OCI-LY3 (cell line): ENCODE results near the gene SREK1.

Experiments
- H2AFZ ChIP-seq: fragments of 200-600, 300-600 bp; shearing (Covaris generic); 2 replicates; pipeline ENCODE4 v1.6.0; 2014; ENCODE audit warnings: antibody characterized with exemption, low read depth, low read length
- H3K27ac ChIP-seq: fragments of 200-600, 300-600 bp; sonication (generic); 2 replicates; pipeline ENCODE4 v1.5.1; 2014; ENCODE audit warnings: mild to moderate bottlenecking, low read length, moderate library complexity, mixed read lengths
- H3K27me3 ChIP-seq: fragments of 200-600, 300-600 bp; sonication (generic); 2 replicates; pipeline ENCODE4 v1.6.1; 2014; ENCODE audit warnings: low read depth, low read length, mixed read lengths
- H3K36me3 ChIP-seq: fragments of 200-600, 300-600 bp; sonication (generic); replicated peaks from 2 replicates; pipeline ENCODE3; 2014; ENCODE audit warnings: low read depth, low read length, mixed read lengths
- H3K4me1 ChIP-seq: fragments of 300-600, 200-600 bp; sonication (generic); 2 replicates; pipeline ENCODE4 v1.6.1; 2014; ENCODE audit warnings: low read length, mixed read lengths
- H3K4me2 ChIP-seq: fragments of 200-600, 300-600 bp; sonication (generic); 2 replicates; pipeline ENCODE4 v1.6.1; 2014; ENCODE audit warnings: low read length, mixed read lengths
- H3K4me3 ChIP-seq: fragments of 300-600, 200-600 bp; sonication (generic); 2 replicates; pipeline ENCODE4 v1.5.1; 2014; ENCODE audit warnings: antibody characterized with exemption, mild to moderate bottlenecking, low read length, moderate library complexity
- H3K79me2 ChIP-seq: fragments of 300-600, 200-600 bp; shearing (Covaris generic); 2 replicates; pipeline ENCODE4 v1.6.1; 2014; ENCODE audit warnings: mild to moderate bottlenecking, low read length, mixed read lengths
- H3K9ac ChIP-seq: fragments of 300-600, 200-600 bp; shearing (Covaris generic); 2 replicates; pipeline ENCODE4 v1.6.0; 2014; ENCODE audit warnings: mild to moderate bottlenecking, low read length, moderate library complexity
- H3K9me3 ChIP-seq: fragments of 200-600, 300-600 bp; shearing (Covaris generic); 2 replicates; pipeline ENCODE4 v1.6.1; 2014; ENCODE audit warnings: low read length, mixed read lengths; ENCODE audit not compliant: insufficient read depth
- H4K20me1 ChIP-seq: fragments of 200-600, 300-600 bp; sonication (generic); 2 replicates; pipeline ENCODE4 v1.6.1; 2016; ENCODE audit warnings: low read length, mixed read lengths; ENCODE audit not compliant: insufficient read depth
- EZH2phosphoT487 ChIP-seq: fragments of 200-600 bp; shearing (Covaris generic); IDR thresholded peaks from 2 replicates; pipeline ENCODE4 v1.6.1; 2018; ENCODE audit warnings: antibody characterized with exemption, mixed run types, low read depth
- TF ChIP-seq, protein P1 (sequence below): fragments of 200-600, 300-600 bp; sonication (generic); IDR thresholded peaks from 2 replicates; pipeline ENCODE4 v1.5.1; 2014; ENCODE audit warnings: antibody characterized with exemption, low read length, low read depth

The SREK1 gene

DNA sequence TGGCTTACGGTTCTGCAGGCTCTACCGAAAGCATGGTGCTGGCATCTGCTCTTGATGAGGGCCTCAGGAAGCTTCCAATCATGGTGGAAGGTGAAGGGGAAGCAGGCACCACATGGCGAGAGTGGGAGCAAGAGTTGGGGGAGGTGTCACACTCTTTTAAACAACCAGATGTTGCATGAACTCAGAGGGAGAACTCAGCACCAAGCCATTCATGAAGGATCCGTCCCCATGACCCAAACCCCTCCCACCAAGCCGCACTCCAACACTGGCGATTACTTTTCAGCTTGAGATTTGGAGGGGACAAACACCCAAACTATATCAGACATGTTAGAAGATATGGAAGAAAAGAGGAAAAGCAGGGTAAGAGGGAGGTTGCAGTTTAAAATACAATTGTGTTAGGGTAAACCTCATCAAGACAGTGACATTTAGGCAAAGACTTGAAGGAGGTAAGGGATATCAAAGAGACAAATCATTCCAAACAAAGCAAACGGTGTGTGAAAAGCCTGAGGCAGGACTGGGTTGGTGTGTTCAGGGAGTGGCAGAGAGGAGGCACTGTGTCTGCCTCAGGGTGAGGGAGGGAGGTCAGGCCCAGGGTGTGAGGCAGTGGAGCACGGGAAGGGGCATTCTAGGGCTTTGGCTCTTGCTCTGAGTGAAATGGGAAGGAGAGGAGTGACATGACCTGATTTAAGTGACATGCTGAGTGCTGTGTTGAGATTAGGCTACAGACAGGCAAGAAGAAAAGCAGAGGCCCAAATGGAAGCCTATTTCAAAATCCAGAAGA lies 80.9 kb downstream of the SREK1 start:
- no peak overlapping the region for H3K4me3 ChIP-seq
- no peak overlapping the region for H2AFZ ChIP-seq
- H3K79me2 ChIP-seq: no peaks in the 10 kb centered on the region
- H3K9me3 ChIP-seq: no peaks in the 10 kb centered on the region
- no peaks in the 10 kb centered on the region for H4K20me1 ChIP-seq
- H3K27ac ChIP-seq: no peak overlapping the region
- no peaks in the 10 kb centered on the region for H3K27me3 ChIP-seq
- TF ChIP-seq, protein P1, sequence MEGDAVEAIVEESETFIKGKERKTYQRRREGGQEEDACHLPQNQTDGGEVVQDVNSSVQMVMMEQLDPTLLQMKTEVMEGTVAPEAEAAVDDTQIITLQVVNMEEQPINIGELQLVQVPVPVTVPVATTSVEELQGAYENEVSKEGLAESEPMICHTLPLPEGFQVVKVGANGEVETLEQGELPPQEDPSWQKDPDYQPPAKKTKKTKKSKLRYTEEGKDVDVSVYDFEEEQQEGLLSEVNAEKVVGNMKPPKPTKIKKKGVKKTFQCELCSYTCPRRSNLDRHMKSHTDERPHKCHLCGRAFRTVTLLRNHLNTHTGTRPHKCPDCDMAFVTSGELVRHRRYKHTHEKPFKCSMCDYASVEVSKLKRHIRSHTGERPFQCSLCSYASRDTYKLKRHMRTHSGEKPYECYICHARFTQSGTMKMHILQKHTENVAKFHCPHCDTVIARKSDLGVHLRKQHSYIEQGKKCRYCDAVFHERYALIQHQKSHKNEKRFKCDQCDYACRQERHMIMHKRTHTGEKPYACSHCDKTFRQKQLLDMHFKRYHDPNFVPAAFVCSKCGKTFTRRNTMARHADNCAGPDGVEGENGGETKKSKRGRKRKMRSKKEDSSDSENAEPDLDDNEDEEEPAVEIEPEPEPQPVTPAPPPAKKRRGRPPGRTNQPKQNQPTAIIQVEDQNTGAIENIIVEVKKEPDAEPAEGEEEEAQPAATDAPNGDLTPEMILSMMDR: no peak
- no peak for TF ChIP-seq EZH2phosphoT487
- no peak overlapping the region for H3K4me2 ChIP-seq
- H3K4me1 ChIP-seq: no peaks in the 10 kb centered on the region
- H3K36me3 ChIP-seq: no peaks in the 10 kb centered on the region
- H3K9ac ChIP-seq: no peak overlapping the region

DNA sequence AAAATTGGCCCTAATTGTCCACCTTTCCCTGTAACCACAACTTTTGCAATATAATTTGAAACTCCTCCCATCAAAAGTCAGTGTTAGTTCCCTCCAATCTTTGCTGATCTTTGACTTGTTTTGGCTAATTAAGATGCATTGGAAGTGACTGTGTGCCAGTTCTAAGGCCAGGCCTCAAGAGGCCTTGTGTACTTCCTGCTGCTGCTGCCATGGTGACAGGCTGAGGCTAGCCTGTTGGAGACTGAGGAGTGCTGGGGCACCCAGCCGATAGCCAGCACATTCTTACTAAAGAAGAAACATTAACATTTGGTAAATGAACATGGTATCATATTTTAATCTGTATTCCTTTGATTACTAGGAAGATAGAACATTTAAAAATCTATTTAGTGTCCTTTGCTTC lies 86.5 kb downstream of the SREK1 start:
- Histone ChIP-seq H3K27ac (no peak overlapping the region), H3K9ac (no peak overlapping the region), H4K20me1 (no peaks in the 10 kb centered on the region), H3K4me2 (no peak overlapping the region), H3K36me3 (no peaks in the 10 kb centered on the region), H3K79me2 (no peaks in the 10 kb centered on the region), H2AFZ (no peak overlapping the region), H3K4me1 (no peaks in the 10 kb centered on the region), H3K4me3 (no peak overlapping the region), H3K9me3 (no peaks in the 10 kb centered on the region), H3K27me3 (no peaks in the 10 kb centered on the region)
- TF ChIP-seq EZH2phosphoT487: no peak
- TF ChIP-seq, protein P1: no peak

DNA sequence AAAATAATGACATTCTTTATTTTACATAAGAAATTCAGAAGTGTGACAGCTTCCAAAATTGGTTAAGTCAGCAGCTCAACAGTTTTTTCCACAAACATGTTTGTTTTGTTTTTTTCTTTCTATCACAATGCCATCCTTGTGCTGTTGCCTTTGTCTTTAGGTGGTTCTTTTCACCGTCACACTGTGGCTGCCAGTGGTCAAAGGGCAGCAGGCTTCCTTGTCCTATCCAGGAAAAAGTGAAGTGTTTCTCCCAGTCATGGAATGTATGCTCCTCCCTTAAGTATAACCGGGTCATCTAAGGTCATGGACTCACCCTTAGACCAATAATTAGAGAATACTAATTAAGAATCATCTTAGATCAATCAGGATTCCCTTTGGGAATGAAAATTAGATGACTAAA lies 87.4 kb downstream of the SREK1 start:
- Histone ChIP-seq H3K4me1 (no peaks in the 10 kb centered on the region), H3K9me3 (no peaks in the 10 kb centered on the region), H3K36me3 (no peaks in the 10 kb centered on the region), H2AFZ (no peak overlapping the region), H3K4me2 (no peak overlapping the region), H3K9ac (no peak overlapping the region), H3K79me2 (no peaks in the 10 kb centered on the region), H3K27me3 (no peaks in the 10 kb centered on the region), H3K27ac (no peak overlapping the region), H4K20me1 (no peaks in the 10 kb centered on the region), H3K4me3 (no peak overlapping the region)
- TF ChIP-seq EZH2phosphoT487: no peak
- TF ChIP-seq, protein P1: no peak

DNA sequence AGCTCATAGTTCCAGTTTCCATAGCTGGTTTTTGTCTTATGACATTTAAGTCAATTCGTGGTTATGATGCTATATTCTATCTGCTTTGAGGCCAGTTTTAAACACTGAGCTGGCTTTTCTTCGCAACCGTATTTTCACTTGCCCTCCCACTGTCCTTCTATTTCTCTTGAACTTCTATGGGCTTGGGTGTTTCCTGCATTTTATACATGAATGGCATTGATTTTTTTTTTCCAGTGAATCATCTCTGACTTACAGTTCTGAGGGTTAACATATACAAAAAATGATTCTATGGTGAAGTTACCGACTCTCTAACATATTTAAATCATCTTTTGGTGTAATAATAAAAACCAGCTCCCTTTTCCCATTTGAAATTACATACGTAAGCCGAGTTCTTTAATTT lies 88.2 kb downstream of the SREK1 start:
- no peaks in the 10 kb centered on the region for H3K9me3 ChIP-seq
- TF ChIP-seq, protein P1: no peak
- no peak for TF ChIP-seq EZH2phosphoT487
- no peak overlapping the region for H3K4me2 ChIP-seq
- no peak overlapping the region for H3K9ac ChIP-seq
- H3K27ac ChIP-seq: no peak overlapping the region
- no peak overlapping the region for H2AFZ ChIP-seq
- H3K79me2 ChIP-seq: no peaks in the 10 kb centered on the region
- H3K36me3 ChIP-seq: no peaks in the 10 kb centered on the region
- no peaks in the 10 kb centered on the region for H3K4me1 ChIP-seq
- H3K4me3 ChIP-seq: no peak overlapping the region
- H3K27me3 ChIP-seq: no peaks in the 10 kb centered on the region
- no peaks in the 10 kb centered on the region for H4K20me1 ChIP-seq
